ENCODE results near the gene PAK1IP1. TPM values are rescaled to one million over a fixed set of nuclear protein-coding genes. Genes with fewer than 3 reads are reported as not detected.
"Not testable (repeated sequence)": the region's sequence is repeated elsewhere in the genome, so short reads cannot be mapped to it uniquely, and the experiment has no call there.

PAK1IP1 gene
- polyA plus RNA-seq, 1 donor from 2014 or later = 30.4 TPM

DNA sequence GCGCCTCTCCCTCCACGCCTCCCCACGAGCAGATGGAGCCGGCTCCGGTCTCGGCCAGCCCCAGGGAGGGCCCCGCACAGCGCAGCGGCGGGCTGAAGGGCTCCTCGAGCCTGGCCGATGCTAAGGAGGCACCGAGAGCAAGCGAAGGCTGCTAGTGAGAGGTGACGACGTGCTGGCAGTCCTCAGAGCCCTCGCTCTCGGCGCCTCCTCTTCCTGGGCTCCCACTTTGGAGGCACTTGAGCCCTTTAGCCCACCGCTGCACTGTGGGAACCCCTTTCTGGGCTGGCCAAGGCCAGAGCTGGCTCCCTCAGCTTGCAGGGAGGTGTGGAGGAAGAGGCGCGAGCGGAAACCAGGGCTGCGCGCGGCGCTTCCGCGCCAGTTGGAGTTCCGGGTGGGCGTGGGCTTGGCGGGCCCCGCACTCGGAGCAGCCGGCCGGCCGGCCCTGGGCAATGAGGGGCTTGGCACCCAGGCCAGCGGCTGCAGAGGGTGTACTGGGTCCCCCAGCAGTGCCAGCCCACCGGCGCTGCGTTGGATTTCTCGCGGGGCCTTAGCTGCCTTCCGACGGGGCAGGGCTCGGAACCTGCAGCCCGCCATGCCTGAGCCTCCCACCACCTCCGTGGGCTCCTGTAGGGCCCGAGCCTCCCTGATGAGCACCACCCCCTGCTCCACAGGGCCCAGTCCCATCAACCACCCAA lies 25.6 kb downstream of the PAK1IP1 start:
- H3K9ac ChIP-seq (ENCODE audit: low read length) = no peak overlapping the region
- peaks cover 10% of the 10 kb centered on the region for H3K79me2 ChIP-seq (replicated peaks; ENCODE audit: insufficient read depth, low read length)
- H3K27ac ChIP-seq (ENCODE audit: low read length) = no peak overlapping the region
- H3K4me2 ChIP-seq (ENCODE audit: low read length) = no peak overlapping the region
- no peaks in the 10 kb centered on the region for H3K27me3 ChIP-seq (ENCODE audit: insufficient read depth, low read depth, low read length)
- no peaks in the 10 kb centered on the region for H3K9me3 ChIP-seq (ENCODE audit: low read length)
- TF ChIP-seq MXI1 (conservative IDR thresholded peaks at IDR 0.05; ENCODE audit: poor library complexity, severe bottlenecking) (no peak), EZH2 (IDR thresholded peaks at IDR 0.05; ENCODE audit: borderline replicate concordance, insufficient read depth, low read length, poor library complexity, severe bottlenecking) (no peak), EP300 (conservative IDR thresholded peaks at IDR 0.05; ENCODE audit: poor library complexity, severe bottlenecking) (no peak), POLR2AphosphoS5 (IDR thresholded peaks at IDR 0.05) (no peak), SMC3 (conservative IDR thresholded peaks at IDR 0.05; ENCODE audit: poor library complexity) (no peak), TAF1 (IDR thresholded peaks at IDR 0.05; ENCODE audit: low read depth) (no peak), RAD21 (conservative IDR thresholded peaks at IDR 0.05) (no peak)
- TF ChIP-seq, protein P1, sequence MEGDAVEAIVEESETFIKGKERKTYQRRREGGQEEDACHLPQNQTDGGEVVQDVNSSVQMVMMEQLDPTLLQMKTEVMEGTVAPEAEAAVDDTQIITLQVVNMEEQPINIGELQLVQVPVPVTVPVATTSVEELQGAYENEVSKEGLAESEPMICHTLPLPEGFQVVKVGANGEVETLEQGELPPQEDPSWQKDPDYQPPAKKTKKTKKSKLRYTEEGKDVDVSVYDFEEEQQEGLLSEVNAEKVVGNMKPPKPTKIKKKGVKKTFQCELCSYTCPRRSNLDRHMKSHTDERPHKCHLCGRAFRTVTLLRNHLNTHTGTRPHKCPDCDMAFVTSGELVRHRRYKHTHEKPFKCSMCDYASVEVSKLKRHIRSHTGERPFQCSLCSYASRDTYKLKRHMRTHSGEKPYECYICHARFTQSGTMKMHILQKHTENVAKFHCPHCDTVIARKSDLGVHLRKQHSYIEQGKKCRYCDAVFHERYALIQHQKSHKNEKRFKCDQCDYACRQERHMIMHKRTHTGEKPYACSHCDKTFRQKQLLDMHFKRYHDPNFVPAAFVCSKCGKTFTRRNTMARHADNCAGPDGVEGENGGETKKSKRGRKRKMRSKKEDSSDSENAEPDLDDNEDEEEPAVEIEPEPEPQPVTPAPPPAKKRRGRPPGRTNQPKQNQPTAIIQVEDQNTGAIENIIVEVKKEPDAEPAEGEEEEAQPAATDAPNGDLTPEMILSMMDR (IDR thresholded peaks at IDR 0.05; ENCODE audit: poor library complexity, severe bottlenecking) = no peak
- TF ChIP-seq, protein P2, sequence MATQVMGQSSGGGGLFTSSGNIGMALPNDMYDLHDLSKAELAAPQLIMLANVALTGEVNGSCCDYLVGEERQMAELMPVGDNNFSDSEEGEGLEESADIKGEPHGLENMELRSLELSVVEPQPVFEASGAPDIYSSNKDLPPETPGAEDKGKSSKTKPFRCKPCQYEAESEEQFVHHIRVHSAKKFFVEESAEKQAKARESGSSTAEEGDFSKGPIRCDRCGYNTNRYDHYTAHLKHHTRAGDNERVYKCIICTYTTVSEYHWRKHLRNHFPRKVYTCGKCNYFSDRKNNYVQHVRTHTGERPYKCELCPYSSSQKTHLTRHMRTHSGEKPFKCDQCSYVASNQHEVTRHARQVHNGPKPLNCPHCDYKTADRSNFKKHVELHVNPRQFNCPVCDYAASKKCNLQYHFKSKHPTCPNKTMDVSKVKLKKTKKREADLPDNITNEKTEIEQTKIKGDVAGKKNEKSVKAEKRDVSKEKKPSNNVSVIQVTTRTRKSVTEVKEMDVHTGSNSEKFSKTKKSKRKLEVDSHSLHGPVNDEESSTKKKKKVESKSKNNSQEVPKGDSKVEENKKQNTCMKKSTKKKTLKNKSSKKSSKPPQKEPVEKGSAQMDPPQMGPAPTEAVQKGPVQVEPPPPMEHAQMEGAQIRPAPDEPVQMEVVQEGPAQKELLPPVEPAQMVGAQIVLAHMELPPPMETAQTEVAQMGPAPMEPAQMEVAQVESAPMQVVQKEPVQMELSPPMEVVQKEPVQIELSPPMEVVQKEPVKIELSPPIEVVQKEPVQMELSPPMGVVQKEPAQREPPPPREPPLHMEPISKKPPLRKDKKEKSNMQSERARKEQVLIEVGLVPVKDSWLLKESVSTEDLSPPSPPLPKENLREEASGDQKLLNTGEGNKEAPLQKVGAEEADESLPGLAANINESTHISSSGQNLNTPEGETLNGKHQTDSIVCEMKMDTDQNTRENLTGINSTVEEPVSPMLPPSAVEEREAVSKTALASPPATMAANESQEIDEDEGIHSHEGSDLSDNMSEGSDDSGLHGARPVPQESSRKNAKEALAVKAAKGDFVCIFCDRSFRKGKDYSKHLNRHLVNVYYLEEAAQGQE (IDR thresholded peaks at IDR 0.05; ENCODE audit: borderline replicate concordance) = no peak
- H3K36me3 ChIP-seq (ENCODE audit: insufficient read depth, low read length) = no peaks in the 10 kb centered on the region
- H3K4me3 ChIP-seq (ENCODE audit: low read length) = no peak overlapping the region
- no peaks in the 10 kb centered on the region for H4K20me1 ChIP-seq (ENCODE audit: insufficient read depth)
- H3F3A ChIP-seq (ENCODE audit: insufficient read depth, low read length, poor library complexity, severe bottlenecking) = no peaks in the 10 kb centered on the region
- H3K9me2 ChIP-seq (ENCODE audit: insufficient read depth, low read length) = no peaks in the 10 kb centered on the region
- no peak overlapping the region for H2AFZ ChIP-seq (ENCODE audit: low read depth, low read length)

DNA sequence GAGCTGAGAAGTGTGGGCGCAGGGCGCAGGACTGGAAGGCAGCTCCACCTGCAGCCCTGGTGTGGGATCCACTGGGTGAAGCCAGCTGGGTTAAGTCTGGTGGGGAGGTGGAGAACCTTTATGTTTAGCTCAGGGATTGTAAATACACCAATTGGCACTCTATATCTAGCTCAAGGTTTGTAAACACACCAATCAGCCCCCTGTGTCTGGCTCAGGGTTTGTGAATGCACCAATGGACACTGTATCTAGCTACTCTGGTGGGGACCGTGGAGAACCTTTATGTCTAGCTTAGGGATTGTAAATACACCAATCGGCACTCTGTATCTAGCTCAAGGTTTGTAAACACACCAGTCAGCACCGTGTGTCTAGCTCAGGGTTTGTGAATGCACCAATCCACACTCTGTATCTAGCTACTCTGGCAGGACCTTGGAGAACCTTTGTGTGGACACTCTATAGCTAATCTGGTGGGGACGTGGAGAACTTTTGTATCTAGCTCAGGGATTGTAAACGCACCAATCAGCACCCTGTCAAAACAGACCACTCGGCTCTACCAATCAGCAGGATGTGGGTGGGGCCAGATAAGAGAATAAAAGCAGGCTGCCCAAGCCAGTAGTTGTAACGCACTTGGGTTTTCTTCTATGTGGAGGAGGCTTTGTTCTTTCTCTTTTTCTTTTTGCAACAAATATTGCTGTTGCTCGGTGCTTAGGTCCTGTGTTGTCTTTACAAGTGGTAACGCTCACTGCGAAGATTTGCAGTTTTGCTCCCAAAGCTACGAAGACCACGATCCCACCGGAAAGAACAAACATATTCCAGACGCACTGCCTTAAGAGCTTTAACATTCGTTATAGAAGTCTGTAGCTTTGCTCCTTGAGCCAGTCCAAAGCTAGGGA lies 26.4 kb downstream of the PAK1IP1 start:
- not testable (repeated sequence) for H3K4me2 ChIP-seq (ENCODE audit: low read length); H3K36me3 ChIP-seq (ENCODE audit: insufficient read depth, low read length); H3K4me3 ChIP-seq (ENCODE audit: low read length); H3K9me3 ChIP-seq (ENCODE audit: low read length); H2AFZ ChIP-seq (ENCODE audit: low read depth, low read length); H3K27me3 ChIP-seq (ENCODE audit: insufficient read depth, low read depth, low read length); H3K79me2 ChIP-seq (replicated peaks; ENCODE audit: insufficient read depth, low read length); H3K27ac ChIP-seq (ENCODE audit: low read length); H4K20me1 ChIP-seq (ENCODE audit: insufficient read depth); H3K9ac ChIP-seq (ENCODE audit: low read length); H3K9me2 ChIP-seq (ENCODE audit: insufficient read depth, low read length); H3F3A ChIP-seq (ENCODE audit: insufficient read depth, low read length, poor library complexity, severe bottlenecking)

Data from neural cell (in vitro differentiated cells).